Measurements from ENCODE around the gene CANX. TPM values are rescaled to one million over a fixed set of nuclear protein-coding genes. Genes with fewer than 3 reads are reported as not detected.

The CANX gene
- total and polyA plus RNA-seq, 11 donors = 81.6 to 699 (median 473) TPM

GRCh38 chr5:179764056-179764455, 65.3 kb downstream of the CANX start:
- Histone ChIP-seq H3K36me3 (peaks cover 0 to 40% (median 30%) of the 10 kb centered on the region in 9 donors), H3K27ac (no peak overlapping the region), H3K4me1 (peaks cover 0 to 95% (median 67%) of the 10 kb centered on the region in 12 donors), H3K9me3 (no peaks in the 10 kb centered on the region), H3K4me3 (no peak overlapping the region), H3K27me3 (no peaks in the 10 kb centered on the region)
- DNase-seq (no peak), ATAC-seq (no peak)
- WGBS, 4 donors = 66 to 73% (median 69%) methylated on average over 7 to 8 of the region's 8 CpGs
- TF ChIP-seq POLR2A (IDR thresholded peaks at IDR 0.05) (no peak), CTCF (IDR thresholded peaks at IDR 0.05) (no peak)
- intact Hi-C loops (cut with DNase I) = loop anchor here in 8 of 10 donors (2.0 to 10.0 kb wide), 7 partner anchors 29 to 143 kb away; partner anchors contain the start of genes TBC1D9B (in 3 of the 8), LTC4S (in 1 of the 8) and MRNIP (in 1 of the 8)

- no peak for TF ChIP-seq POLR2A (IDR thresholded peaks at IDR 0.05)
- TF ChIP-seq CTCF (IDR thresholded peaks at IDR 0.05) = no peak
- ATAC-seq = peak; percentile 37 to 86 (median 80)
- H3K36me3 ChIP-seq = peaks cover 0 to 53% (median 43%) of the 10 kb centered on the region in 9 donors
- peak overlapping the region in 11 of 12 donors; percentile 15 to 77 (median 53) for H3K27ac ChIP-seq
- no peaks in the 10 kb centered on the region for H3K9me3 ChIP-seq
- H3K4me1 ChIP-seq = peaks cover 0 to 91% (median 56%) of the 10 kb centered on the region in 12 donors
- DNase-seq = peak; percentile 52 to 81 (median 75)
- H3K27me3 ChIP-seq = no peaks in the 10 kb centered on the region
- intact Hi-C loops (cut with DNase I) = loop anchor here in 4 of 10 donors (2.0 to 10.0 kb wide), 5 partner anchors 27 to 139 kb away; partner anchors contain the start of genes LTC4S (in 1 of the 4), MRNIP (in 1 of the 4) and TBC1D9B (in 1 of the 4)
- H3K4me3 ChIP-seq = peak overlapping the region in 1 of 12 donors; percentile 6
- WGBS, 4 donors = 29 to 49% (median 32%) methylated on average over 12 to 13 of the region's 13 CpGs
These were observed 66.6 kb downstream of the CANX start for GRCh38 chr5:179765400-179765799.

- intact Hi-C loops (cut with DNase I) = loop anchor here in 1 of 10 donors (10.0 kb wide), 2 partner anchors 89 to 139 kb away; partner anchors contain the start of genes MRNIP and TBC1D9B
- peaks cover 0 to 61% (median 51%) of the 10 kb centered on the region in 9 donors for H3K36me3 ChIP-seq
These were observed 67.4 kb downstream of the CANX start for GRCh38 chr5:179766021-179766725.

More at GRCh38 chr5:179766021-179766725, 67.4 kb downstream of the CANX start:
- ATAC-seq (no peak), DNase-seq (no peak)
- Histone ChIP-seq H3K27ac (peak overlapping the region in 11 of 12 donors; percentile 15 to 77 (median 53)), H3K27me3 (no peaks in the 10 kb centered on the region), H3K4me3 (peak overlapping the region in 1 of 12 donors; percentile 6), H3K9me3 (no peaks in the 10 kb centered on the region), H3K4me1 (peaks cover 0 to 86% (median 53%) of the 10 kb centered on the region in 12 donors)
- WGBS, 4 donors = 85 to 87% (median 86%) methylated on average over 15 to 20 of the region's 20 CpGs
- TF ChIP-seq CTCF (IDR thresholded peaks at IDR 0.05) = no peak
- TF ChIP-seq POLR2A (IDR thresholded peaks at IDR 0.05) = no peak
